OCI-LY3 (cell line): ENCODE measurements around the gene HSD17B10.
A peak's percentile ranks its signal among the peaks of the same experiment; 100 is the strongest.

ENCODE experiments used
- H2AFZ ChIP-seq: fragments of 200-600, 300-600 bp; shearing (Covaris generic); 2 replicates; pipeline ENCODE4 v1.6.0; 2014; ENCODE audit warnings: antibody characterized with exemption, low read depth, low read length
- H3K27ac ChIP-seq: fragments of 200-600, 300-600 bp; sonication (generic); 2 replicates; pipeline ENCODE4 v1.5.1; 2014; ENCODE audit warnings: mild to moderate bottlenecking, low read length, moderate library complexity, mixed read lengths
- H3K27me3 ChIP-seq: fragments of 200-600, 300-600 bp; sonication (generic); 2 replicates; pipeline ENCODE4 v1.6.1; 2014; ENCODE audit warnings: low read depth, low read length, mixed read lengths
- H3K36me3 ChIP-seq: fragments of 200-600, 300-600 bp; sonication (generic); replicated peaks from 2 replicates; pipeline ENCODE3; 2014; ENCODE audit warnings: low read depth, low read length, mixed read lengths
- H3K4me1 ChIP-seq: fragments of 300-600, 200-600 bp; sonication (generic); 2 replicates; pipeline ENCODE4 v1.6.1; 2014; ENCODE audit warnings: low read length, mixed read lengths
- H3K4me2 ChIP-seq: fragments of 200-600, 300-600 bp; sonication (generic); 2 replicates; pipeline ENCODE4 v1.6.1; 2014; ENCODE audit warnings: low read length, mixed read lengths
- H3K4me3 ChIP-seq: fragments of 300-600, 200-600 bp; sonication (generic); 2 replicates; pipeline ENCODE4 v1.5.1; 2014; ENCODE audit warnings: antibody characterized with exemption, mild to moderate bottlenecking, low read length, moderate library complexity
- H3K79me2 ChIP-seq: fragments of 300-600, 200-600 bp; shearing (Covaris generic); 2 replicates; pipeline ENCODE4 v1.6.1; 2014; ENCODE audit warnings: mild to moderate bottlenecking, low read length, mixed read lengths
- H3K9ac ChIP-seq: fragments of 300-600, 200-600 bp; shearing (Covaris generic); 2 replicates; pipeline ENCODE4 v1.6.0; 2014; ENCODE audit warnings: mild to moderate bottlenecking, low read length, moderate library complexity
- H3K9me3 ChIP-seq: fragments of 200-600, 300-600 bp; shearing (Covaris generic); 2 replicates; pipeline ENCODE4 v1.6.1; 2014; ENCODE audit warnings: low read length, mixed read lengths; ENCODE audit not compliant: insufficient read depth
- H4K20me1 ChIP-seq: fragments of 200-600, 300-600 bp; sonication (generic); 2 replicates; pipeline ENCODE4 v1.6.1; 2016; ENCODE audit warnings: low read length, mixed read lengths; ENCODE audit not compliant: insufficient read depth
- CTCF ChIP-seq: fragments of 200-600, 300-600 bp; sonication (generic); IDR thresholded peaks from 2 replicates; pipeline ENCODE4 v1.5.1; 2014; ENCODE audit warnings: antibody characterized with exemption, low read length, low read depth
- EZH2phosphoT487 ChIP-seq: fragments of 200-600 bp; shearing (Covaris generic); IDR thresholded peaks from 2 replicates; pipeline ENCODE4 v1.6.1; 2018; ENCODE audit warnings: antibody characterized with exemption, mixed run types, low read depth

The HSD17B10 gene

GRCh38 chrX:53458082-53458481, 23.9 kb upstream of the HSD17B10 start:
- H3K4me1 ChIP-seq = no peaks in the 10 kb centered on the region
- TF ChIP-seq EZH2phosphoT487 (no peak), CTCF (peak; percentile 36)
- no peaks in the 10 kb centered on the region for H3K79me2 ChIP-seq
- peaks cover 6% of the 10 kb centered on the region for H3K27me3 ChIP-seq
- no peak overlapping the region for H3K4me3 ChIP-seq
- no peak overlapping the region for H3K27ac ChIP-seq
- H3K36me3 ChIP-seq = no peaks in the 10 kb centered on the region
- peak overlapping the region; percentile 22 for H3K4me2 ChIP-seq
- no peak overlapping the region for H2AFZ ChIP-seq
- H3K9ac ChIP-seq = no peak overlapping the region
- H4K20me1 ChIP-seq = no peaks in the 10 kb centered on the region
- no peaks in the 10 kb centered on the region for H3K9me3 ChIP-seq

DNA sequence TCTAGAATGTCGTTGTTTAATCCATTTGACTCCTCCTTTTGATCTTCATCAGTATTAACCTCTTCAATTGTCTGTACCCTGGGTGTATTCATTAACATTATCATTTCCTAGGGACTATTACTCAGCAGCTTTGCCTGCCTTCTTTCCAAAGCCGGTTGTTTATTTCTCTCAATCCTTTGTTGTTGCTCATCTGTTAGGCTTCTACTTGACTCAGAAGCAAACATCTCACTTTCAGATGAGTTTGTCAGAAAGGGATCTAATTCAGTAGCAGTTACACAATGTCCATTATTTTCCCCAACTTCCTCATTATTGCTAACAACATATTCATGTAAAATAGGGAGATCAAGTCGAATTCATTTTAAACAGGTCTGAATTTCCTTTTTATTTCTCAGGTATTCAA, 22.1 kb upstream of the HSD17B10 start:
- no peak overlapping the region for H3K4me2 ChIP-seq
- H3K27me3 ChIP-seq = peaks cover 6% of the 10 kb centered on the region
- H3K79me2 ChIP-seq = no peaks in the 10 kb centered on the region
- TF ChIP-seq EZH2phosphoT487 = no peak
- TF ChIP-seq CTCF = no peak
- H3K4me3 ChIP-seq = no peak overlapping the region
- no peak overlapping the region for H3K27ac ChIP-seq
- H4K20me1 ChIP-seq = no peaks in the 10 kb centered on the region
- H2AFZ ChIP-seq = no peak overlapping the region
- no peaks in the 10 kb centered on the region for H3K4me1 ChIP-seq
- no peaks in the 10 kb centered on the region for H3K36me3 ChIP-seq
- no peak overlapping the region for H3K9ac ChIP-seq
- H3K9me3 ChIP-seq = no peaks in the 10 kb centered on the region

- no peak for TF ChIP-seq CTCF
- TF ChIP-seq EZH2phosphoT487 = no peak
- Histone ChIP-seq H3K27me3 (peaks cover 6% of the 10 kb centered on the region), H3K4me2 (no peak overlapping the region), H3K27ac (no peak overlapping the region), H3K4me1 (no peaks in the 10 kb centered on the region), H3K9me3 (no peaks in the 10 kb centered on the region), H2AFZ (no peak overlapping the region), H3K9ac (no peak overlapping the region), H3K36me3 (no peaks in the 10 kb centered on the region), H3K4me3 (no peak overlapping the region), H3K79me2 (no peaks in the 10 kb centered on the region), H4K20me1 (no peaks in the 10 kb centered on the region)
These were observed 18.6 kb upstream of the HSD17B10 start for GRCh38 chrX:53452812-53453211.

DNA sequence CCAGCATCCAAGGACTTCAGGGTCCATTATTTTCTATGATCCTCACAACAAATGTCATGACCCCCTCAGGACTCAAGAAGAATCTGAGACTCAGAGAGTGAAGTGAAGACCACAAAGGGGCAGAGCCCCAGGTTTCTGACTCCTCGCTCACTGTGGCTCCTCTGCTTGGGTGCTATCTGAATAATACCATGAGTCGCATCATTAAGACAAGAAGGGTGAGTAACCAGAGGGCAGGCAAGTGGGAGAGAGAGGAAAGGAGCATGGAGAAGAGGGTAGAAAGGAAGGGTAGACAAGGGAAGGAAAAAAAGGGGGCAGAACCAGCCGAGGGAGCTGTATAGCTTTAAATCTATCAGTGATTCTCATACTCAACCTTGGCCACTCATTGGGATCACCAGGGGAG, 15.5 kb upstream of the HSD17B10 start:
- H3K4me3 ChIP-seq = no peak overlapping the region
- H3K9me3 ChIP-seq = no peaks in the 10 kb centered on the region
- no peaks in the 10 kb centered on the region for H4K20me1 ChIP-seq
- no peak overlapping the region for H3K9ac ChIP-seq
- H3K36me3 ChIP-seq = no peaks in the 10 kb centered on the region
- no peaks in the 10 kb centered on the region for H3K4me1 ChIP-seq
- H3K27ac ChIP-seq = no peak overlapping the region
- H2AFZ ChIP-seq = no peak overlapping the region
- no peaks in the 10 kb centered on the region for H3K27me3 ChIP-seq
- H3K4me2 ChIP-seq = no peak overlapping the region
- TF ChIP-seq CTCF (no peak), EZH2phosphoT487 (no peak)
- no peaks in the 10 kb centered on the region for H3K79me2 ChIP-seq
